Measurements from ENCODE around the gene DNAJC13.

DNAJC13 gene

DNA sequence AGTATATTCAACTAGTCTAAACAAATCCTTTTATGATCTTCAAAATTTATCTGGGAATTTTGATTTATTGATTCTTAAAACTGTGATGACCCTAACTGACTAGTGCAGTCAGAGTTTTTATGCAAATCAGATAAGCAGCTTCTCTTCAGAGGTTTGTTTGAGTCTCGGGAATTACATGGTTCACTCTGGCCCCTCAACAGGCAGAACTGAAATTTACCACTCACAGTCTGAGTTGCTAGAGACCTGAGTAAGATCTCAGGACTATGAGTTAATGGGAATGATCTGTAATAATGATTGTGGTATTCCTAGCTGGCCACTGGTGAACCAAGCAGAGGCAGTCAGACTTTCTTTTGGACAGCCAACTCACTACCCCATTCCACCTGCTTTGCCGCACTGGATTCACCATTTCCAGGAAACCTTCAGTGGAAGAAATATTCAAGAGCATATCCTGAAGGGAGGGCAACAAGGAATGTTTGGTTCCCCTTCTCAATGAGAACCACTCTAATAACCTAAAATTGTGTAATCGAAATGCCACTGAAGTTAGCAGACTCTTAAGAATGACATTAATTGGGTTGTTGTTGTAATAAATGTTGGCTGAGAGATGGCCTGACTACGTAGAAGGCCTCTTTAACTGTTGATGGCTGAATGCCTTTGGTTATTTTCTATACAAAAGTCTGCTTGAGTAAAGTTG, 11.5 kb upstream of the DNAJC13 start:
- no peak for DNase-seq (ENCODE audit: low spot score)
- FAIRE-seq = no peak

DNA sequence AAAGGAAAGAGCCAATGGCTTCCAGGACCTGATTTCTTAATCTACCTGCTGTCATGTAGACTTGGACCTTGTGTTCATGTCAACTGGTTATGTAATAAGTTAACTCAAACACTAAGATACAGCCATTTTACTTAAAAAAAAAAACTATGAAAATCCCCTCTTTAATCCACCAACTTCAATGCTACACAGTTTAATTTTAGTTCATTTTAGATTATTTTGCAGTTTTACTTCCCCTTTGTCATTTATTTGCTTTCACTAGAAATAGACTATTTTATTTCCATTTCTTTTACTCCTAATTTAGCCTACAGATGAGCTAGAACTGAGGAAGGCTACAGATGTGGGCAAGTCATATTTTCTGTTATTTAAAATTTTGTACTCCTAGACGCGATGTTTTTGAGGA, 10.7 kb upstream of the DNAJC13 start:
- DNase-seq (ENCODE audit: low spot score) (no peak), FAIRE-seq (no peak)

DNA sequence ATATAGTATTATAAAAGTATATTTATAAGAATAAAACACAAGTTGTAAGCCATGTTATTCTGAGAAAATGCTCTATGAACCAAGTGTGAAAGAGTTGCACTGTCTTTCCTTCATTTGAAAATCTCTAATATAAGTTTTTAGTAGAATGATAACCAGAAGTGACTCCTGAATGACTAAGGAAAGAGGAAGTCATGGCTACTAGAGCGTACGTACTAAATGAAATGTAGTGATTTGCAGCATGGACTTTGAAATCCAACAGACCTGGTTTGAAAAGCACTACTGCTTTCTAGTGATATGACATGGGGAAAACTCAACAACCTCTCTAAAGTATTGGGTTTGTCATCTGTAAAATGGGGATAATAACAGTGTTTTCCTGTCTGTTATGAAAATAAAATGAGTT, 10.3 kb upstream of the DNAJC13 start:
- DNase-seq (ENCODE audit: low spot score) (no peak), FAIRE-seq (no peak)

DNA sequence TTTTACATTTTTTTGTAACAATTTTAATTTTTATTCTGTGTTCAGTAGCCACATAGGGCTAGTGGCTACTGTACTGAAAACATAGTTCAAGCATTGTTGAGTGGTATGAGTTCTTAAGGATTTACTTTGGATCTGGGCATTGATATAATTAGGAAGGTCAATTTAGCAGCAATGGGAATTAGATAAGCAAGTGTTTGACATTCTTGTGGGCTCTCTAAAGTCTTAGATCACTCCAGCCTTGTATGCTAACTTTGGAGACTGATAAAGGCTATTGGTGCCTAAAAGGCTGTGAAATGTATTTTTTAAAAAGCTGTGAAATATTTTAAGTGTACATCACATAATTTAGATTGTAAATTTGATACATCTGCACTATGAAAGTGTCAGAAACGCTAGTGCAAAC, 2.5 kb upstream of the DNAJC13 start:
- no peak for FAIRE-seq
- DNase-seq (ENCODE audit: low spot score) = no peak

DNA sequence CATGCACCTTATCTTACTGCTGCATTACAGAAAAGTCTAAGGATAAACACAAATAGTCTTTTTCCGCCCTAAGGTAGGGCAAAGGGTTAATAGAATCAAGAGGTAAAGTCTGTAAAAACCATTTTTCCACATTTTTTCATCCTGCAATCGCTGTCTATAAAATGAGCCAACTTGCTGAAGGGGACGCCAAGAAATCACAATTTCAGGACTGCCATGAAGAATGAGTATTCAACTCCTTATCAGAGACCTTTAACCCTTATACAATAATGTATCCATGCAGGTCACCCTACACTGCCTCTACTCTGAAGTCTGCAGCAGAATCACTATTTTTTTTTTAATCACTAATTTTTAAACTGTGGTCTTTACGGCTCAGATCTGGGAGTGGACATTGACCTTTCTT, 1.1 kb upstream of the DNAJC13 start:
- FAIRE-seq = no peak
- DNase-seq (ENCODE audit: low spot score) = no peak

DNA sequence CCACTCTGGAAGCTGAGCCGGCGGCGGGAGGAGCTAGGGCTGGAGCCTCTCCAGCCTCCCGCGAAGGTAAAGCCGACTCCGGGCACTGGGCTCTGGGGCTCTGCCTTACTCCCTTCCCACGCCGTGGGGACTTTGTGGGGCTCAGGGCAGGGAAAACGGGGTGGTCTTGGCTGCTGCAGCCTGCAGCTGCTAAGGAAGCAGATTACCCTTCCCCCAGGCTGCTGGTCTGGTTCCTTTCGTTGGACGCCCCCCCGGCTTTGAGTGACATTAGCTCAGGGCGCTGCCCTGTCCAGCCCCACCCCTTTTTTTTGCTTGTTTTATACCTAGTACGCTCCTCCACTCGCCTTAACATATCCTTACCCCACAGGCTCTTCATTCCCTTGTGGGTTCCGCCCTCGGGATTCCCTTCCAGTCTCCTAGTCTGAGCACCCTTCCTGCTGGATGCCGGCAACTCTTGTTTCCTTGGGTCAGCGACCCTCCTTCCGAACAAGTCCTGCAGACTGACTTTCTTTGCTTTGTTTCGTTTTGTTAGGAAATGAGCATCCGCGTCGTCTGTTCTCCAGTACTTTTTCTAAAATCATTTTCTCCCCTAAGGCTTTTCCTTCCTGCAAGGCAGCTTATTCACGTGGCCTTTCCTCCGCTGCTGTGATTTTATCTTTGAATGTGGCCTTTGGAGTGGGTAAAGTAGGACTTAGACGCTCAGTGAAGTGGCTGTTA, 551 bp downstream of the DNAJC13 start:
- DNase-seq (ENCODE audit: low spot score) = peak; percentile 67
- FAIRE-seq = no peak

DNA sequence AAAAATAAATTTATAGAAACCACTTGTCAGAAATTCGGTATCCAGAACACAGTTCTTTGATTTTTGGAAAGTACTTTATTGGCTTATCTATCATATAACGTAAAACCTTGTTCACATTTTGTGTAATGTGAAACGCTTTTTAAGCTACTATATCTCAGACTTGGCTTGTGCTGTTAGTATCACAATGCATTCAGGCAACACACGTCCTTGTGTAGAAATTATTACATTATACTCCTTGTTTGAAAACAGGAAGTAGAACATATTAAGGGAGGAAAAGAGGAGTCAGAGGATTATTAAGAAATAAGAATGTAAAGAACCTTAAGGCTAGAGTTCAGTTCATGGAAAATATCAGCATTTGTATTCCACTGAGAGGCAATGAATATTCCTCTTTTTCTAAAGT, 1.6 kb downstream of the DNAJC13 start:
- DNase-seq (ENCODE audit: low spot score) (no peak), FAIRE-seq (no peak)

DNA sequence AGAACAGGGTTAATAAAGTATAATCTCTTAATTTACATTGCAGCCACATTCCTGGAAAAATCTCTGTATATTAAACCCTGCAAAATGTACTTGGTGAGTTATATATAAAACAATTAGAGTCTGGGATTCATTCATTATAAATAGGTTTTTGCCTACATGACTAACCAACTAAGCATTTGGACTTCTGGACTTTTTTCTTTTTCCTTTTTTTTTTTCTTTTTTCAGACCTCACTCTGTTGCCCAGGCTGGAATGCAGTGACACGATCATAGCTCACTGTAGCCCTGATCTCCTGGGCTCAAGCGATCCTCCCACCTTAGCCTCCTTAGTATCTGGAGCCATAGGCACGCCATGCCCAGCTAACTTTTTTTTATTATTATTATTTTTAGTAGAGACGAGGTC, 4.5 kb downstream of the DNAJC13 start:
- DNase-seq (ENCODE audit: low spot score) (no peak), FAIRE-seq (no peak)

DNA sequence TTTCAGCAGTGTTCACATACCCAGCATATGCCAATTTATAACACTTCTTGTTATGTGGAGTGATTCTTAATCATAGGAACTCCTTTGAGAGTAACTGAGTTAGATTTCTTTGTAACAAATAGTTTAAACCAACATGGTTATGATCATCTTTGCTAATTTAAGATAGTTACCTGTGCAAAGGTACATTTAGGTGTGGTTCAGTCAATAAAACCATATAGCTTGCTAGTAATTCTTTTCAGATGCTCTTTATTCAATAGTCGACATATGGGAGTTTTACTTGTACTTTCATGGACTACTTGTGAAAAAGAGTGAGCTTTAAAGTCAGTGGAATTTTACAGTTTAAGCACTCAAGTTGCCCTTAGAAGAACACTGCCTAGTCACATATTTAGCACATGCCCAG, 5.2 kb downstream of the DNAJC13 start:
- DNase-seq (ENCODE audit: low spot score) = no peak
- no peak for FAIRE-seq

DNA sequence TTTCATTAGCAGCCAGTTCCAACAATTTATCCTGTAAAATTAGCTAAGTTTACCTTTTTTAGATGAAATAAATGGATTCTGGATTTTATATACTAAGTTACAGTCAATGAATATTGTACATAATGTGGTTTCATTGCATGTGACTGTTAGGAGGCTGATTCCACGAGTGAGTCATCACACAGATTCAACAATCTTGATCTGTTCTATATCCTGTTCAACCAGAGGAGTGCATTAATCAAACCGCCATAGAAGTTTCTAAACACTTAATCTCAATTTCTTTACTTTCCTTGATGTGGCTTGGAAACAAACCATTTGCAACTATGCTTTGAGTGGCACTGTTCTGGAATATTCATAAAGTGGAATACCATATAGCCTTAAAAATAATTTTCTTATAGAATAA, 15.3 kb downstream of the DNAJC13 start:
- DNase-seq (ENCODE audit: low spot score) = peak; percentile 49
- FAIRE-seq = no peak

DNA sequence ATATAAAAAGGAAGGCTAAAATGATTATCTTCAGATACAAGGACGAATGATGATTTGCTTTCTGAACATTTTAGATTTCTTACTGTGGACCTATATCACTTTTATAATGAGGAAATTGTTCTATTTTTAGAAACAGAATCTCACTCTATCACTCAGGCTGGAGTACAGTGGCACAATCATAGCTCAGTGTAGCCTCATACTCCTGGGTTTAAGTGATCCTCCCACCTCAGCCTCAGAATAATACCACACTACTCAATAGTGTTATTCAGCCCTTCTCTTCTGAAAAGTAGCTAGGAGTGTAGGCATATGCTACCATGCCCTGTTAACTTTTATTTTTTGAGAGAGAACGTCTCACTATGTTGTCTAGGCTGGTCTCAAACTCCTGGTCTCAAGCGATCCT, 15.8 kb downstream of the DNAJC13 start:
- no peak for DNase-seq (ENCODE audit: low spot score)
- FAIRE-seq = no peak

DNA sequence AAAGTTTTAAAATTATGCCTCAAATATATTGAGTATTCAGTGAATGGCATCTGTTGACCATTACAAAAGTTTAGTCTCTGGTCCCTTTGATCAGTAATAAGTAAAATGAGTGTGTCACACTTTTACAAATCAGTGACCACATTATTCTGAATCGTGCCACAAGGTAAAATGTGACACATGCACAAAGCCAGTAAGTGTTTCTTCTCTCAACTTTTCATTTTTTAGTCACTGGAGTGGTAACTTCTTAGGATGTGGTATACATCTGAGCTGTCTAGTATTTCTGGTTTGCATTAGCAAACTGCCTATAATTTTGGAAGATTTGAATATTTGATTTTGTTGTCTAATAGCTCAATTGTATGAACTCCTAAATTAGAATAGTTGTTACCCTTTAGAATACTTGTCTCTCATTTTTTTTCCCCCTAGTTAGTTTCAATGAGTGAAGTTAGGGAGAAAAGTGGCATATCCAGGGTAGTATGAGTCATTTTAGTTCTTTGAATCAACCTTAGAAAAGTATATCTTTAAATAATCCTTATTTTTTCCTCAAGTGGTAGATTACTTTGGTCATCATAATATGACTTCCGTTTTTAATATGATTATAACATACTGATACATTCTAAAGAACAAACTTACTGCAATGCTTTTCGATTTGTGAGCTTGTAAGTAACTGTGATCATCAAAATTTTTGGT, 18.1 kb downstream of the DNAJC13 start:
- DNase-seq (ENCODE audit: low spot score) (no peak), FAIRE-seq (no peak)

DNA sequence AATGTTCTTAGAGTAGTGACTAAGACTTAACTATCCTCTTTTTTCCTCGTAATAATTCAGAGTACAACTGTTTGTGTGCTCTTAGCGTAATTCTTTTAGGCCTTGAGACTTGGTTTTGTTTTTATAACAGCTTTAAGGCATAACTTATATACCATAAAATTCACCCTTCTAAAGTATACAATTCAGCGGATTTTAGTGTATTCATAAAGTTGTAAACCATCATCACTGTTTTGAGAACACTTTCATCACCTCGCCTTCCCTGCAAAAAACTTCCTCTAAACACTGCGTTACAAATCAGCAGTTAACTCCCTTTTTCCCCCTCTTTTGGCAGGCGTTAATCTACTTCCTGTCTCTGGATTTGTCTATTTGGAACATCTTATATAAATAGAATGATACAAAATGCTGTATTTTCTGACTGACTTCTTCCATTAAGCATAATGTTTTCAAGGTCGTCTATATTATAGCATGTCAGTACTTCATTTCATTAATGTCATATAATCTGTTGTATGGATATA, 18.7 kb downstream of the DNAJC13 start:
- DNase-seq (ENCODE audit: low spot score) (no peak), FAIRE-seq (no peak)

DNA sequence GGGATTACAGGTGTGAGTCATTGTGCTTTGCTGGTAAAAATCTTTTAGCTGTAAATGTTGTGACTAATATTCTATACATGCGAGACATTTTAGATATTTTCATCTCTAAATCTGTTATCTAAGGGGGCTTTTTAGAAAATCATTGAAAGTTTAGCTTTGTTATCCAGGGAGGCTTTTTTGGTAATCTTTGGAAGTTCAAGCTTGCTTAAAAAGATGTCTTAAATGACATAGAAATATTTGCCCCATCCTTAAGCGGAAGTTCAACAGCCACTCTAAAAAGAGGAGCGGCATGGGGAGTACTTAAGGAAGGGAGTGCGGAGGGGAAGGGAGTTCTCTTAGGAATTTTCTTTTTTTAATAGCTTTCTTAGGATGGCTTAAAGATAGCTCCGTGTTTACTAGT, 26.1 kb downstream of the DNAJC13 start:
- DNase-seq (ENCODE audit: low spot score) (peak; percentile 8), FAIRE-seq (no peak)

DNA sequence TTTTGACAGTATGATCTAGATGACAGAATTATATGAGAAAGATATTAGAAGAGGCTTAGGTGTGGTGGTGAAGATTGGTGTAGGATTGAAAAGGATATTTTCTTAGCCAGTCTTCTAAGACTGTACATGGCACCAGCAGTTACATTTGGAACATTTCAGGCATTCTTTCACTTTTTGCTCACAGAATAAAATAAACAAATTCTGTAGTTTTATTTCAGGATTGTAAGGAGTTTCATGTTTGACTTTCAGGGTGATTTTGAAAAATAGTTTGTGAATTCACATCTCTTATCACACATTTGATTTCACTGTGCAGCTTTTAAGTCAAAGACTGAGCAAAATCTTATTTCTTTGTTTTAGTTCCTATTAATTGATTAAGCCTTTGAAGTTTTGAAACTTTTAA, 27.1 kb downstream of the DNAJC13 start:
- no peak for FAIRE-seq

DNA sequence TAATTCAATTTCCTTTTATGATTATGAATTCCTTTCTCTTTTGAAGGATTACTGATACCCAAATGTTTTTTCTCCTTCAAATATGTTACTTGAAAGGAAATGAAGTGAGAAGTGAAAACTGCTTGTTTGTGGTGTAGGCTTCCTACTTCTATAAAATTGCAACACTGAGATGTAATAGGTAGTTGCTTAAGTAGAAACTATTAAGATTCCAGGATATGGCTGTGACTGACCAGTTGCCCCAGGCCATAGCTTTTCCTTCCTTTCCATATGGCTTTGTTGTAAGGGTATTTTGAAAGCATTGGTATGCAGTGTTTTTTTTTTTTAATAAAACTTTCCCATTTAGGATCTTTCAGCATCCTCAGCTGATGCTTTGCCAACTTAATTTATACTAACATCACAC, 28.5 kb downstream of the DNAJC13 start:
- FAIRE-seq = no peak
- DNase-seq (ENCODE audit: low spot score) = no peak

More for the DNA sequence above, 27.1 kb downstream of the DNAJC13 start:
- DNase-seq (ENCODE audit: low spot score) = no peak

DNA sequence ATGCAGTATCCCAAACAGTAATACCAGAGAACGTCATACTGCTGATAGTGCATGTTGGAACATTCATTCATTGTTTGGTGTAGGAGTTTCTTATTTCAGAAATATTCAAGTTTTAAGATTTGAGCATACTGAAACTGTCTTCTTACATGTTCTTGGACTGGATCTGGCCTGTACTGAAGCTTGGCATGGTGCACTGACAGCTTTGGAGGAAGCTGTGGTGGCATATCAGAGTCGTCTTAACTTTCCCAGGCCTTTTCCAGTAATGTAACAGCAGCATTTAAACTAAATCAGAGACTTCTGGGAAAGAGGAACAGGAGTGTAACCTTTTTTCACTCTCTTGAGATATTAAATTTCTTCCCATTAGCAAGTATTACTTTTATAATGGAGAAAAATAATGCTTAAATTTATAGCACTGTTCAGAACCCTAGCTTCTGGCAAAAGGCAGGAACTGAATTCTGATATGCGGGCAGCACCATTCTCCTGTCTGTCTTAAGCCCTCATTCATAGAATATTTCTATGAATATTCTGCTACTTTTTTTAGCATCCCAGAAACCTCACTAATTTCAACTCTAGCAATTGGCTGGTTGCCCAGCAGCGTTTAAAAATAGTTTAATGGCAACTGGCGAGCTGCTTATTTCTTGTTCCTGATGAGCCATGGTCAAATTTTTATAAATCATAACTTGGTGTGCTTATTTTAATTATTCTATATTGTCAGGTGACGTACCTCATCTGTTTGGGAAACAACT, 31.1 kb downstream of the DNAJC13 start:
- FAIRE-seq (no peak), DNase-seq (ENCODE audit: low spot score) (no peak)

DNA sequence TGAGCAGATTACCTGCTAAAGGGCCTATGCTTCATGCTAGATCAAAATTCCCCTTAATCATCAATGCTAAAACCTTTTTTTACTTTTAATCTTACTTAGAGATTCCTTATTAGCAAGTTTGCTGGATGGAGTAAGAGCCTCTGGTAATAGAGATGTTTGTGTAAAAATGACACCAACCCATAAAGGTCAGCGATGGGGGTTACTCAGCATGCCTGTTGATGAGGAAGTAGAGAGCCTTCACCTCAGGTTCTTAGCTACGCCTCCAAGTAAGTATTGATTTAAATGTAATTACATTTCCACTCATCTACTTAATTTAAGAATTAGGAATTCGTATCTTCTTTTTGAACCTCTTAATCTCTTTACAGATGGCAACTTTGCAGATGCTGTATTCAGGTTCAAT, 38.8 kb downstream of the DNAJC13 start:
- DNase-seq (ENCODE audit: low spot score) (no peak), FAIRE-seq (no peak)

DNA sequence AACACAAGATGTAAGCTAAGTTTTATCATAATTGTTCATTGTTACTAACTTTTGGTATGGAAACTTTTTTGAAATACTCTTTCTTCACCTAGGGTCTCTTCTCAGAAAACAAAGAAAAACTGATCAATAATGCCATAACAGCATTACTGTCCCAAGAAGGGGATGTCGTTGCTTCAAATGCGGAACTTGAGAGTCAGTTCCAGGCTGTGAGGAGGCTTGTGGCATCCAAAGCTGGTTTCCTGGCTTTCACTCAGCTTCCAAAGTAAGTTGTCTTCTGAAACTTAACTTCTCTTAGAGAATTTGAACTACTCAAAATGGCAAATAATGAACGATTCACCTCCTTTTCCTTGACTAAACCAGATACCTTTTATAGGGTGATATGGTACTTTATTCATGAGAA, 39.3 kb downstream of the DNAJC13 start:
- no peak for FAIRE-seq
- DNase-seq (ENCODE audit: low spot score) = no peak

DNA sequence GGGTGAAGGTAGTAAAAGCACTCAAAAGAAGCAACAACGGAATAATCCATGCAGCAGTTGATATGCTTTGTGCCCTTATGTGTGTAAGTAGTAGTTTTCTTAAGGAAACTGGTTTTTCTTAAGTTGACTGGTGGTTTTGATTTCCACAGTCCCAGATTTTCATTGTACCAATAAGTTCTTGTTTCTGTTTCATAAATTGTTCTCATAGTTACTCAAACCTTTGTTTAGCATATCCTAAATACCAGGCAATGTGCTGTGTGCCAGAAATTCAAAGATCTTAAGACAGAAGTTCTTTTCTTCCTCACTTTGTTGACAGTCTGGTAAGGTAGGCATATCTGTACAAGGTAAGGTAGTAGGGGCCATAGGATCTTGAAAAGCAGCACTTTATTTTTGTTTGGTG, 40.0 kb downstream of the DNAJC13 start:
- no peak for FAIRE-seq

DNA sequence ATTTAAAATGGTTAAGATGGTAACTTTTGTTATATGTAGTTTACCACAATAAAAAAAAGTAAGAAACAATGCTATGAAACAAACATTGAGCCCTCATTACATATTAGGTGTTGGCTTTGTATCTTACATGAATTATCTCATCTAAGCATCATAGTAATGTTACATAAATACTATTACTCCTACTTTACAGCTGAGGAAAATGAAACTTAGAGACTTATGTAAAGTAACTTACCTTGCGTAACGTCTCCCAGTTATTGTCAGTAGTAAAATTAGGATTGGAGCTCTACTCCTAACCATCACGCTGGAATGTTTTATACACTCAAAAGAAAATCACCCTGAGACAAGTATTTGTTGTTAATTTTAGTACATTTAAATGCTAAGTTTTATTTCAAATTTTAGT, 42.2 kb downstream of the DNAJC13 start:
- no peak for FAIRE-seq

More for the DNA sequence above, 40.0 kb downstream of the DNAJC13 start:
- DNase-seq (ENCODE audit: low spot score) = no peak

DNA sequence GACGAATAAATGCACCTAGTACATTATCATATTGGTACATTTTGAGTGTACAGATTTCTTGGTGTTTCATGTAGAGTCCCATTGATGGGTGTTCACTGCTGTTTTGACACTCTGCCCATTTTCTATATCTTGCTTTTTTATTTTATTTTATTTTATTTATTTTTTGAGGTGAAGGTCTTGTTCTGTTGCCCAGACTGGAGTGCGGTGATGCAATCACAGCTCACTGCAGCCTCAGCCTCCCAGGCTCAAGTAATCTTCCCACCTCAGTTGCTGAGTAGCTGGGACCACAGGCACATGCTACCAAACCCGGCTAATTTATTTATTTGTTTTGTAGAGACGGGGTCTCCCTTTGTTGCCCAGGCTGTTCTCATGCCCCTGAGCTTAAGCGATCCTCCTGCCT, 44.2 kb downstream of the DNAJC13 start:
- FAIRE-seq = no peak
- no peak for DNase-seq (ENCODE audit: low spot score)

More for the DNA sequence above, 42.2 kb downstream of the DNAJC13 start:
- no peak for DNase-seq (ENCODE audit: low spot score)

All from urothelium cell line (cell line).